HG03045 (cell line): ENCODE results near the gene VCAN.

Experiments
- ATAC-seq: cut with Tn5 transposase; IDR thresholded peaks from one replicate; pipeline ENCODE4 v1.9.1; 2021; ENCODE audit warnings: mild to moderate bottlenecking, moderate library complexity; ENCODE audit not compliant: unreplicated experiment

VCAN gene

GRCh38 chr5:83494087-83494620, 22.6 kb downstream of the VCAN start:
- ATAC-seq, result no peak

DNA sequence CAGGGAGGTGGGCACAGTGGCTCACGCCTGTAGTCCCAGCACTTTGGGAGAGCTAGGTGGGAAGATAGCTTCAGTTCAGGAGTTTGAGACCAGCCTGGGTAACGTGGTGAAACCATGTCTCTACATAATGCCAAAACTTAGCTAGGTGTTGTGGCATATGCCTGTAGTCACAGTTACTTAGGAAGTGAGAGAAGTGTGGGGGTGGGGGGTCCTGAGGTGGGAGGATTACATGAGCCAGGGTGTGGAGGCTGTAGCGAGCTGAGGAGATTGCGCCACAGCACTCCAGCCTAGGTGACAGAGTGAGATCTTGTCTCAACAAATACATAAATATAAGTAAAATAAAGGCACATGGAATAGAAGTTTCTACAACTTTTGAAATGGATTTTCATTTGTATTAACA, 23.1 kb downstream of the VCAN start:
- ATAC-seq, result no peak

- no peak for ATAC-seq
Observed at GRCh38 chr5:83496626-83497025, 25.1 kb downstream of the VCAN start.

DNA sequence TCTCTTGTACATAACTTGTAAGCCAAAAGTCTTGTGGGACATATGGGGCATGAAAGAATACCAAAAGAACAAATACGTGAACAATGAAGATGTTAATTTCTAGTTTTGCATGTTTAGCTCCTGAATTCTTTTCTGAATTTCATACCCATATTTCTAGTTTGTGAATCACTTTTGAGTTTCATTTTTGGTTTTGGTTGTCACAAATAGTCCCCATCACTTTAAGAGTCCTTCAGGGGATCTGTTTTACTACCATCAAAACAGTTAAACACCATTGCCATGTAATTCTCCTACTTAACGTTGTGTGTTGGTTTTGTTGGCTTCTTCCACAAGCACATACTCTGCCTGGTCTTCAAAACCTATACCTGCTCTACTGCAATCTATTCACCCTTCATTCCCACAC, 27.0 kb downstream of the VCAN start:
- peak; percentile 50 for ATAC-seq

DNA sequence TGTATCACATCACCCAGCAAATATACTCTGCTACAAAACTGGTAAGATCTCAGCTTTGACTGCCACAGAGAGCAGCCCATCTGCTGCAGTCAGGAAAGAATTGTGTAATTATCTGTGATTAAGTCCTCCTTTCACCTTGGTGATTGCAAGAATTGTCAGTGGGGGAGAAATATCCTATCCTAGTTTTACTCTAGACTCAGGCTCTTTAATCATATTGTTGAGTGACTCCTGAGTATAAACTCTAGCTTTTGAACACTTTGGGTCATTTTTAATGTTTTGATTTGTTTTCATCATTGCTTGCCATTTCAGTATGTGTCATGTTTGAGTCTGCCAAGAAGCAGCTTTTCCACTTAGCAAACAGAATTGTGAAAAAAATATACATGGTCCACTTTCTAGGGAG, 32.1 kb downstream of the VCAN start:
- no peak for ATAC-seq

DNA sequence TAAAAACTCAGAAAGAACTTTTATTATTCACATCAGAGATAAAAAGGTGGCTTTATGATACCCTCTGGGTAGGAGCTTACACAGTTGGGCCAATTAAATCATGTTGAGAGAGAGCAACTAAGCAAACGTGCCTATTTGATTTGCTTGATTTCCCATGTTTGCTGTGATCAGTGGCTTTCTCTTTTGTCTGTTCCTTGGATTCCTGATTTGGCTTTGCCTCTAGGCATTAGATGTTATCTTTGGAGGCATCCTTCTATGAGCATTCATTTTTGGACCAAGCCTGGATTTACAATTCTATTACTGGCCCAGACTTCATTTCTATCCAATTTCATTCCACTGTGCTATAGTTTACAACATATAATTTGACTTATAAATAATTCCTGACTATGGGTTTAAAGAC, 35.9 kb downstream of the VCAN start:
- no peak for ATAC-seq

DNA sequence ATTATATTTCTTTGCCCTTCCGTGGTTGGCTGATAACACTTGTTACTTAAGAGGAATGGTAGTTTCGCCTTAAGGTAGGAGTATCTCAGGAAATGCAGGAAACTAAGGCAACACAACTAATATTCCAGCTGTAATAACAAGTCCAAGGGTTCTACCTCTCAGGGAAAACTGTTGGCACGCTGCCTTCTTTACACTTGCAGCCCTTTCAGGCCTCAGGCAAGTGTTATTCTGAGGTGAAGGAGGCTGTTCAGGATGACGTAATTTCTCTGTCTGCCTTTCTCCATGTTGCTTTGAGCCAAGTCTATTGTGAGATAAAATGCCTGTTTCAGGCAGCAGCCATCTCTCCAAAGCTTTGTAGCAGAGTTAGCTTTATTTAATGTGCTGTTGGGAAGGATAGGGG, 38.0 kb downstream of the VCAN start:
- ATAC-seq, result no peak

- ATAC-seq, result no peak
Observed at GRCh38 chr5:83510260-83510659, 38.7 kb downstream of the VCAN start.

DNA sequence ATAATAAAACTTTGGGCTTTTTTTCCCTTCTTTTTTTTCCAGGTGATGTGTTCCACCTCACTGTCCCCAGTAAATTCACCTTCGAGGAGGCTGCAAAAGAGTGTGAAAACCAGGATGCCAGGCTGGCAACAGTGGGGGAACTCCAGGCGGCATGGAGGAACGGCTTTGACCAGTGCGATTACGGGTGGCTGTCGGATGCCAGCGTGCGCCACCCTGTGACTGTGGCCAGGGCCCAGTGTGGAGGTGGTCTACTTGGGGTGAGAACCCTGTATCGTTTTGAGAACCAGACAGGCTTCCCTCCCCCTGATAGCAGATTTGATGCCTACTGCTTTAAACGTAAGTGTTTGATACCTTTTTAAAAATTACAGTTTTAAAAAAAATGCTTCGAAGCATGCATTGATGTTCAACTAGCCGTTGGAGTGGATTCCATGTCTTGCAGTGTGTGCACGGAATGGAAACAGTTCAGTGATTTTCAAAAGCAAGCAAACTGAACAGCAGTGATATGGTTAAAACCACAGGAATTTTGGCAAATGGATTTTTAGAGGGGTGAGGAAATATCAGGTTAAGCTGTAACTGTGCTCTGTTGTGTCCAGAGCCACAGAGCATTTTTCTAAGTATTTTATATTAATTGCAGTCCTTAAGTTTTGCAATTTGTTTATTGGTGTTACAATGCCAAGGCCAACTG, 40.7 kb downstream of the VCAN start:
- no peak for ATAC-seq

GRCh38 chr5:83513081-83513480, 41.5 kb downstream of the VCAN start:
- ATAC-seq, result no peak

- ATAC-seq, result no peak
Observed at GRCh38 chr5:83513491-83513890, 41.9 kb downstream of the VCAN start.

DNA sequence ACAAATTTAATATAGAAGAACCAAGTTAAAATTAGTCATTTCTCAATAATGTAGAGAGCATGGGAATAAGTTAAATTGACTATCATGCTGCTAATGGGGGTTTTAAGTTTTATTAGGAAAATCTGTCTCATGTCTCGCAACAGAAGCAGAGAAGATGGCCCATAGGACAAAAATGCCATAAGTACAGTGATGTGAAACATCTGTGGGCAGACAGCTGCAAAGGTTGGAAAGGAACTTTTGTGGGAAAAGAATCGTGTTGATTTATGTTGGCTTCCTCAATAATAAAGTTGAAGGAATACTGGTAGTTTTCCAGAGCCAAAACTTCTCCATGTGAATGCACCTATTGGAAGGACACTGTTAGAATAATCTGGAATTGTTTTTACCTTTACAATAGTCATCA, 44.8 kb downstream of the VCAN start:
- no peak for ATAC-seq

DNA sequence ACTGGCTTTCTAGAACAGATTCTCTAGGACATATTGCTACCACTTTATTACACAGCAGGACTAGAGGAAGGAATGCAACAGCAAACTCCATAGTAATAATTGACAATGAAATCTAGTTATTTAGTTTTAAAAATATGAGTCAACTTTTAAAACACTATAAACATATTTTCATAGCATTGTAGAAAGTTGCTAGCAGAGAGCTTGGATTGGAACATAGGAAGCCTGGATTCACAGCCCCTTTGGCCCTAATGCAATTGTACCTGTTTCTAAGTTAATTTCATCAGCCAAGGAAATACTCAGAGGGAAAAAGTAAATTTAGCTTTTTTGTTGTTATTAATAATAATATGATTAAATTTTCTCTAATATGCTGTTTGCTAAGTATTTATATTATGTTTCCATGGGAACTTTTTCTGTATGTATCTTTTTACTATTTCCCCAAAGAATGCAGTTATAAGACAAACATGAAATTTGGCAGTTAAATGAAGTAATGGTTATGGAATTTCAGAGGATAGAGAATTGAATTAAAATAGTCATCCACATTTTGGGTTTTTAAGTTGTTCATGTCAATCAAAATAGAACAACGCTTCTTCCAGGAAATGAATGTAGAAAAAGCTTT, 45.6 kb downstream of the VCAN start:
- ATAC-seq, result no peak

- no peak for ATAC-seq
Observed at GRCh38 chr5:83517688-83518085, 46.1 kb downstream of the VCAN start.

GRCh38 chr5:83518319-83519061, 46.9 kb downstream of the VCAN start:
- no peak for ATAC-seq

DNA sequence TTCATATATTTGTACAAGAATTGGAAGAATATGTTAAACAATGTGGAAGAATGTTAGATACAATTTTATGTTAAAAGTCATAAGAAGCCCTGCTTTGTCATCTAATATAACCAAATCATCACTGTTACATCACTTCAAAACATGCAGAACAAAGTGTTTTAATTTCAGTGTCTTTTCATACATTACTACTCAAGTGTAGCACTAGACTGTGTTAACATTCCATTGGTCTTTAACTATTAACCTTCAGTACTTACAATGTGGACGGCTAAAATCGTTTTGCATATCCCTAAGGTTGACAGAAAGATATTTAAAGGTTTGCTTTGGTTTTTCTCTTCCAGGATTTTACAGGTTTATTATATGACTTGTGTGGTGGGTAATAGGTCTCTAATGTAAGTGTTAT, 50.9 kb downstream of the VCAN start:
- no peak for ATAC-seq

GRCh38 chr5:83523929-83524328, 52.4 kb downstream of the VCAN start:
- no peak for ATAC-seq

DNA sequence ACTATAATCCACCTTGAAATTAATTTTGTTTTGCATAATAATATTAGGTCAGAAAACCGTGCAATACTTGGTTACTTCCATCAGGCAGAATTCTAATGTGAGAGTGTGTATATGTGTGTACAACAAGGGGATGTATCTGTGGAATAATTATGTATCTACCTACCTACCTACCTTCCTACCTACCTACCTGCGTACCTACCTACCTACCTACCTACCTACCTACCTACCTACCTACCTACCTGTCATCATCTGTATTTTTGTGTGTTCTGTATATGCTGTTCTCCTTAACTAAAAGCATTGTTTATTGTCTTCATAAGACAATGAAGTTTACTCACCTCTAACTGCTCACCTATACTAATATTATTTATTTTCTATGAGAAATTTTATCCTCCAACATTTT, 52.8 kb downstream of the VCAN start:
- no peak for ATAC-seq

- no peak for ATAC-seq
Observed at GRCh38 chr5:83524991-83525390, 53.4 kb downstream of the VCAN start.

DNA sequence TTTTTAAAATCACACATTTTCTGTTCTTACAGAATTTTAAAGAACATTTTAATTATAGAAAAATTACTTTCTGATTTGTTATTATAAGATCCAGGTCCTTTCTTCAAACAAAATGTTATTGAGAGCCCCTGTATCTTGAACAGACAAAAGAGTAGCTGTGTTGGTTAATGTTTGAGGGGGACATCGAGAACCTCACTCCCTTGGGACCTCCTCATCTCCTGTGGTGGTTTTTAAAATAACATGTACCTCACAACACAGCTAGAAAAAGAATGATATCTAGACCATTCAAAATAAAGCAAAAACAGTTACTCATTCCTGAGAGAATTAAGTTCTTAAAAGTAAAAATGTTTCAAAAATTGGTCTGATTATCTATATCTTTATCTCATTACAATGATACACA, 54.7 kb downstream of the VCAN start:
- no peak for ATAC-seq

GRCh38 chr5:83527221-83527620, 55.7 kb downstream of the VCAN start:
- ATAC-seq, result no peak
